IMR-90 (cell line): ENCODE data around the gene FAIM2.

Source experiments
- BHLHE40 ChIP-seq: fragments of 150-350 bp; IDR thresholded peaks from 2 replicates; pipeline ENCODE4 v1.6.1; 2016; ENCODE audit warnings: mild to moderate bottlenecking, low read depth, low read length
- CEBPB ChIP-seq: IDR thresholded peaks from 2 replicates; pipeline ENCODE4 v1.6.1; 2012; ENCODE audit warnings: low read depth, low read length, improper control_type of control experiment
- CHD1 ChIP-seq: IDR thresholded peaks from 2 replicates; pipeline ENCODE4 v1.6.1; 2012; ENCODE audit warnings: low read depth, low read length, improper control_type of control experiment
- MAFK ChIP-seq: IDR thresholded peaks from 2 replicates; pipeline ENCODE4 v1.6.1; 2012; ENCODE audit warnings: low read depth, low read length, improper control_type of control experiment
- MAZ ChIP-seq: IDR thresholded peaks from 2 replicates; pipeline ENCODE4 v1.6.1; 2012; ENCODE audit warnings: low read depth, mild to moderate bottlenecking, low read length, improper control_type of control experiment, moderate library complexity, borderline replicate concordance
- MXI1 ChIP-seq: IDR thresholded peaks from 2 replicates; pipeline ENCODE4 v1.6.1; 2012; ENCODE audit warnings: low read depth, mild to moderate bottlenecking, low read length, moderate library complexity, borderline replicate concordance
- NFE2L2 ChIP-seq: fragments of 150-350 bp; IDR thresholded peaks from 2 replicates; pipeline ENCODE4 v1.6.1; 2016; ENCODE audit warnings: low read depth, mild to moderate bottlenecking, low read length
- POLR2A ChIP-seq: IDR thresholded peaks from 2 replicates; pipeline ENCODE4 v1.6.1; 2012; ENCODE audit warnings: mild to moderate bottlenecking, low read depth, low read length
- RAD21 ChIP-seq: IDR thresholded peaks from 2 replicates; pipeline ENCODE4 v1.6.1; 2012; ENCODE audit warnings: low read length, improper control_type of control experiment
- RFX5 ChIP-seq: IDR thresholded peaks from 2 replicates; pipeline ENCODE4 v1.8.0; 2012; ENCODE audit warnings: low read depth, mild to moderate bottlenecking, low read length, moderate library complexity
- TF ChIP-seq, protein P1 (sequence below): conservative IDR thresholded peaks from 2 replicates; pipeline ENCODE4 v1.5.1; 2012; ENCODE audit warnings: mild to moderate bottlenecking, low read depth, low read length, improper control_type of control experiment
- TF ChIP-seq, protein P2 (sequence below): fragments of 150-350 bp; IDR thresholded peaks from 2 replicates; pipeline ENCODE4 v1.6.1; 2016; ENCODE audit warnings: low read depth, mild to moderate bottlenecking, low read length, moderate library complexity, borderline replicate concordance

GRCh38 chr12:49853671-49854070 is 50.0 kb downstream of the FAIM2 start:
- TF ChIP-seq, protein P1, sequence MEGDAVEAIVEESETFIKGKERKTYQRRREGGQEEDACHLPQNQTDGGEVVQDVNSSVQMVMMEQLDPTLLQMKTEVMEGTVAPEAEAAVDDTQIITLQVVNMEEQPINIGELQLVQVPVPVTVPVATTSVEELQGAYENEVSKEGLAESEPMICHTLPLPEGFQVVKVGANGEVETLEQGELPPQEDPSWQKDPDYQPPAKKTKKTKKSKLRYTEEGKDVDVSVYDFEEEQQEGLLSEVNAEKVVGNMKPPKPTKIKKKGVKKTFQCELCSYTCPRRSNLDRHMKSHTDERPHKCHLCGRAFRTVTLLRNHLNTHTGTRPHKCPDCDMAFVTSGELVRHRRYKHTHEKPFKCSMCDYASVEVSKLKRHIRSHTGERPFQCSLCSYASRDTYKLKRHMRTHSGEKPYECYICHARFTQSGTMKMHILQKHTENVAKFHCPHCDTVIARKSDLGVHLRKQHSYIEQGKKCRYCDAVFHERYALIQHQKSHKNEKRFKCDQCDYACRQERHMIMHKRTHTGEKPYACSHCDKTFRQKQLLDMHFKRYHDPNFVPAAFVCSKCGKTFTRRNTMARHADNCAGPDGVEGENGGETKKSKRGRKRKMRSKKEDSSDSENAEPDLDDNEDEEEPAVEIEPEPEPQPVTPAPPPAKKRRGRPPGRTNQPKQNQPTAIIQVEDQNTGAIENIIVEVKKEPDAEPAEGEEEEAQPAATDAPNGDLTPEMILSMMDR: no peak
- TF ChIP-seq CEBPB: no peak
- TF ChIP-seq POLR2A: no peak
- TF ChIP-seq NFE2L2: no peak
- no peak for TF ChIP-seq RAD21
- no peak for TF ChIP-seq MAZ
- TF ChIP-seq, protein P2, sequence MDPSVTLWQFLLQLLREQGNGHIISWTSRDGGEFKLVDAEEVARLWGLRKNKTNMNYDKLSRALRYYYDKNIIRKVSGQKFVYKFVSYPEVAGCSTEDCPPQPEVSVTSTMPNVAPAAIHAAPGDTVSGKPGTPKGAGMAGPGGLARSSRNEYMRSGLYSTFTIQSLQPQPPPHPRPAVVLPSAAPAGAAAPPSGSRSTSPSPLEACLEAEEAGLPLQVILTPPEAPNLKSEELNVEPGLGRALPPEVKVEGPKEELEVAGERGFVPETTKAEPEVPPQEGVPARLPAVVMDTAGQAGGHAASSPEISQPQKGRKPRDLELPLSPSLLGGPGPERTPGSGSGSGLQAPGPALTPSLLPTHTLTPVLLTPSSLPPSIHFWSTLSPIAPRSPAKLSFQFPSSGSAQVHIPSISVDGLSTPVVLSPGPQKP: no peak
- no peak for TF ChIP-seq RFX5
- no peak for TF ChIP-seq MAFK
- no peak for TF ChIP-seq CHD1
- TF ChIP-seq BHLHE40: no peak
- no peak for TF ChIP-seq MXI1
